CD4-positive, alpha-beta T cell treated with Interleukin-1 beta for 1 hour (primary cell): ENCODE results near the gene SACM1L.
"Not testable (repeated sequence)": the region's sequence is repeated elsewhere in the genome, so short reads cannot be mapped to it uniquely, and the experiment has no call there.

Experiments
- DNase-seq, 2 donors: peaks; one replicate each; pipeline ENCODE4 v3.0.0-alpha.2; 2020 to 2022

SACM1L gene

GRCh38 chr3:45670436-45670835 lies 18.8 kb upstream of the SACM1L start:
- no peak for DNase-seq

GRCh38 chr3:45670991-45671390 lies 18.2 kb upstream of the SACM1L start:
- no peak for DNase-seq

GRCh38 chr3:45673273-45673672 lies 15.9 kb upstream of the SACM1L start:
- DNase-seq, result no peak

GRCh38 chr3:45676325-45677032 lies 12.7 kb upstream of the SACM1L start:
- DNase-seq, result no peak

DNA sequence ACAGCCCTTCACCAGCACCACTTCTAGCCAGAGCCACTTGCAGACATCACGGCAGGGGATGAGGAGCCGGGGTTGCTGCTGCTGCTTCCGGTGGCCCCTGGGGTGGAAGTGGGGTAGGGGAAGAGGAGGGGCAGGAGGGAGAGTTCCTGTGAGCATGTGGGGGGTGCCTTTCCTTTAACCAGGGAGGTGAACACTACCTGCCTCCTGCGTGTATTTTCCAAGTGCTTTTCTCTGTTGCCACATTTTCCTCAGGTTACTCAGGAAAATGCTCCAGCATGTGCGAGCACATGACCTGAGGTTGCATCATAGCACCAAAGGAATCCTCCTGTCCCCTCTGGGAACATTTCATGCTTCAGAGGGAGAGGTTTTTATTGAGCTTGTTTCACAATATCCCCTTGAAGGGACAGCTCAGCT lies 12.2 kb upstream of the SACM1L start:
- peak; percentile 57 to 61 for DNase-seq

DNA sequence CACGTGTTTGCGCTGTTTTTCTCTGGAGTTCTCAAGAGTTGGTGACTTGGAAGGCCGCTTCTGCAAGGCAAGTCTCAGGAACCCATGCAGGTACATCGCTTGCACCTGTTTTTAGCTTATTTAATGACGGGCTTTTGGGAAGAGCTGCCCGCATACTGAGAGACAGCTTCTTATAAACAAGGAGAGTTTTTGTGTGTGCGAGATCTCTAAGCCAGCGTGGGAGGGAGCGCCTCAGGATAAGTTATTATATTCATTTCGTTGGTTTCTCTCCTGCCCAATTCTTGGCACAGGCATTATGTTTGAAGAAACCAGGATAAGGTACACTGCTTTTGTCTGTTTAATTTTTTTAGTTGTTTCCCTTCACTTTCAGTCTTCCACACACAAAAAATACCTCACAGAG lies 11.4 kb upstream of the SACM1L start:
- DNase-seq, result no peak

GRCh38 chr3:45679805-45680204 lies 9.4 kb upstream of the SACM1L start:
- no peak for DNase-seq

DNA sequence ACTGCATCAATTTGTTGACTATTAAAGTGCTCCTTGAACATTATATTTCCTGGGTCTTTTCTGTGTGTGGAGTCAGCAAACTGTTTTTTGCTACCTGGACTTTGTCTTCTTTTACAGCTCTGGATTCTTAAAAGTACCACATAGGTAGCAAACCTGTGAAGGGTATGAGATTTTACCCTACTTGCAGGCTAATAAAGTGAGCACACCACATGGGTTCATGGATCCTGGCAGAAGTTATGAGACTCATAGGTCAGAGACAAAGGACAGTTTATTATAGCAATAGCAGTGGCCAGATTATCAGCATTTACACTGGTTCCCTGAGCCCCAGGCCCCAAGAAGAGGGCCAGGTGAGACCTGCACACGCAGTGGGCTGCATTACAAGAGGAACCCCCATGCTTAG lies 8.0 kb upstream of the SACM1L start:
- DNase-seq, result no peak

DNA sequence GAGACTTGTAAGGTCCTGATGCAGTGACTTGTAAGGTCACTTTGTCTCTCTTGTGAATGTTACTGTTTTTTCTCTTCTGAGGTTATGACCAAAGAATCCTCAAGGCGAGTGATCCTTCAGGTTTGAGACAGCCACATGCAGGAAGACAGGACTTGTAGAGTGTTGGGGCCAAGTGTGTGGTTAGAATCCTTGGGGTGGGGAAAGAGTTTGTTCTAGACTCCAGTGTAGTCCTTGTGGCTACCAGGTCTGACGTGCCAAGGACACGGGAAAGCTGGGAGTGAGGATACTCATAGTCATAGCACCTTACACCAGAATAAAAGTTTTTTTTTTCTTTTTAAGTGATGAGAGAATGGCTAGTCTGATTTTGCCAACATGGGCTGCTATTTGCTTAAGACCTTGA lies 7.3 kb upstream of the SACM1L start:
- DNase-seq, result no peak

GRCh38 chr3:45682311-45682710 lies 6.9 kb upstream of the SACM1L start:
- DNase-seq, result no peak

GRCh38 chr3:45682786-45683185 lies 6.4 kb upstream of the SACM1L start:
- DNase-seq, result no peak

DNA sequence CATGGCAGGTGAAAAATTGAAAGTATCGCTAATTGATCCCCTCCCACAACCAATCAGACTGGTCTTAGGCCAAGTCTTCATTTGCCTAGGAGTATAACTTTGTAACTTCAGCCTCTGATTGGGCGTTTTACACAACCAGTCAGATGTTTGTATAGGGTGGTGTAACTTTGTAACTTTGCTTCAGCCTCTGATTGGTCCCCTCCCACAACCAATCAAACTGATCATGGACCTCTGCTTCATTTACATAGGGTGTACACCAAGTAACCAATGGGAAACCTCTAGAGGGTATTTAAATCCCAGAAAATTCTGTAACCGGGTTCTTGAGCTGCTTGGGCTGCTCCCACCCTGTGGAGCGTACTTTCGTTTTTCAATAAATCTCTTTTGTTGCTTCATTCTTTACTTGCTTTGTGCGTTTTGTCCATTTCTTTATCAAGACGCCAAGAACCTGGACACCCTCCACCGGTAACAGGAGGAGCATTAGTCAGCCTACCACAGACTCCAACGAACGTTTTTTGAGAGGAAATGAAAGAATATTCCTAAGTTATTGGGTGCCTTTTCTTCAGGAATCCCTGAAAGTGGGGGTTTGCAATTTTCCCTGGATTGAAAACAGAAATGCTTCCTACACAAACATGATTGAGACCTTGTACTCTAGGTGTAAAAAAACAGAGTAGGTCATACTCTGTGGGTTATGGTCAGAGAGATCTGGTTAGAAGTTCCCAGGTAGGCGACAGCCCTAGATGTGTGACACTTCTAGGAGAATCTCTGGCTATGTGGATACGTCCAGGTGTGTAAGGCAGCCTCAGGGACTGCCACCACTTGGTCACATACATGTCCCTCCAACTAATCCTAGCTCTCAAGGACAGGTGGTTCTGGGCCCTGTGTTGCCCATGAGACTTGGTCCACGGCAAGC lies 5.5 kb upstream of the SACM1L start:
- no peak for DNase-seq

DNA sequence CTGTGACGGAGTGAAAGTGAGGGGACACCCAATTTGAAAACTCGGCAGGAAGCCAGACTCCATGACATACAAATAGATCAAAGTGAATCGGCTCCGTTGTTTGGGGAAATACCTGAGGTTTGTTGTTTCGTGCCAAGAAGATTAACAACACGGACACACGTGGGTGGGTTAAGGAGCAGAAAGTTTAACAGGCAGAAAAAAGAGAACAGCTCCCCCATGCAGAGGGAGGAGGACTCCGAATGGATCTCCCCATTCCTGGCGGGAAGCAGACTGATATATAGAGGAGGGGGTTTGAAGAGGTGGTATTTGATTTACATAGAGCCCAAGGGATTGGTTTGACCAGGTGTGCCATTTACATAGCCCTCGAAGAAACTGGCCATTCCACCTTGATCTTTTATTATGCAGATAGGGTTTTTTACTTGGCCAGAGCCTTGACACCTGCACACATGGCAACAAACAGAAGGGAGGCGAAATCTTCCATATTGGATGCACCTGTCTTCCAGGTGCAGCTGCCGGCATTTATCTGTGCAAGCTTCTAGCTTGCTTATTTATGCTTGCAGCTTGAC lies 4.8 kb upstream of the SACM1L start:
- no peak for DNase-seq

DNA sequence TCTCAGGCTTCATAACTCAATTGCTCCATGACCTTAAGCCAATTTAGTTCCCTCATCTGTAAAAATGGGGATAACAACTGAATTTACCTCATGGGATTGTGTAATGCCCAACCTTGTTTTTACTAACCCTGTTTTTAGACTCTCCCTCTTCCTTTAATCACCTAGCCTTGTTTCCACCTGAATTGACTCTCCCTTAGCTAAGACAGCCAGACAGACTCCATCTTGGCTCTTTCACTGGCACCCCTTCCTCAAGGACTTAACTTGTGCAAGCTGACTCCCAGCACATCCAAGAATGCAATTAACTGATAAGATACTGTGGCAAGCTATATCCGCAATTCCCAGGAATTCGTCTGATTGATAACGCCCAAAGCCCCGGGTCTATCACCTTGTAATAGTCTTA lies 3.5 kb upstream of the SACM1L start:
- DNase-seq, result not testable (repeated sequence)

DNA sequence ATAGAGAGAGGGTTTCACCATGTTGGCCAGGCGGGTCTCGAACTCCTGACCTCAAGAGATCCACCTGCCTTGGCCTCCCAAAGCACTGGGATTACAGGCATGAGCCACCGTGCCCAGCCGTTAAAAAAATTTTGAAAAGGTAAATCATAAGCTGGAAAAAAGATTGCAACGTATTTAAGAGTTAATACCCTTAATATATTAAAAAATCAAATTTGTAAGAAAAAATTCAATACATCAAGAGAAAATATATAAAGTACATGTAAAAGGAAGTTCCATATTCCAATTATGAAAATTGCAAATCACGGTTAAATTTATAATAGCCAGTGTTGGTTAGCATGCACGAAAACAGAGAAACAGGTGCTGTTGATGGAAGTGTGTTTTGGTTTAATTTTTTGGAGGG lies 2.3 kb upstream of the SACM1L start:
- DNase-seq, result no peak

DNA sequence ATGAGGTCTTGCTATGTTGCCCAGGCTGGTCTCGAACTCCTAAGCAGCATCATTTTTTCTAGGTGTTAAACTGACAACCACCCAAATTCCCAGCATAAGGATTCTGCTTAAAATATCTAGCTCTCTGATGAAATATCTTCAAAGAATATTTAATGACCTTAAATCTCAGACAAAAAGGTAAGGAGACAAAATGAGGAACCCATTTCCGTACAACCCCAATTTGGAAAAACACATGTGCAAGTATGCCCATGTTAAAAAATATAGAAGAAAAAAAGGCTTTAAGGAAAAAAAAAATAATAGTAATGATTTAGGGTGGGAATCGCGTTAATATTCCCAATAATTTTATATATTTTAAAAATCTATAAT lies 1.4 kb upstream of the SACM1L start:
- DNase-seq, result no peak

GRCh38 chr3:45688194-45688881 lies 858 bp upstream of the SACM1L start:
- peak; percentile 13 to 33 for DNase-seq

DNA sequence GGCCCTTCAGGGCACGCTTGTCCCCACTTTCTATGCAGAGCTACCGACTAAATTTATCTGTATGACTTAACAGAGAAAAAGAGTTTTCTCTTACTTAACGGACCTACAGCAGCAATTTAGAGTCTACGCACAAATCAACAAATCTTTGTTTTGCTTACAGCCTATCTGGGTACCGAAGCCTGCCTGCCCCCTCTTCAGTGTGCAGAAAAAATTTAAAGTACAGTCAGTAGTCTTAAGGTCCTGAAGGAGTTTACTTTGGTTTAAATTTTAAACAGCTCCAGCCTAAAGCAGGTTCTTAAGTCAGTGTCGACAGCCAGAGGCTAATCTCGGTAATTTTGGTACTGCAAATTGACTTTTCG lies 570 bp downstream of the SACM1L start:
- DNase-seq, result peak in 1 of 2 donors; percentile 20

DNA sequence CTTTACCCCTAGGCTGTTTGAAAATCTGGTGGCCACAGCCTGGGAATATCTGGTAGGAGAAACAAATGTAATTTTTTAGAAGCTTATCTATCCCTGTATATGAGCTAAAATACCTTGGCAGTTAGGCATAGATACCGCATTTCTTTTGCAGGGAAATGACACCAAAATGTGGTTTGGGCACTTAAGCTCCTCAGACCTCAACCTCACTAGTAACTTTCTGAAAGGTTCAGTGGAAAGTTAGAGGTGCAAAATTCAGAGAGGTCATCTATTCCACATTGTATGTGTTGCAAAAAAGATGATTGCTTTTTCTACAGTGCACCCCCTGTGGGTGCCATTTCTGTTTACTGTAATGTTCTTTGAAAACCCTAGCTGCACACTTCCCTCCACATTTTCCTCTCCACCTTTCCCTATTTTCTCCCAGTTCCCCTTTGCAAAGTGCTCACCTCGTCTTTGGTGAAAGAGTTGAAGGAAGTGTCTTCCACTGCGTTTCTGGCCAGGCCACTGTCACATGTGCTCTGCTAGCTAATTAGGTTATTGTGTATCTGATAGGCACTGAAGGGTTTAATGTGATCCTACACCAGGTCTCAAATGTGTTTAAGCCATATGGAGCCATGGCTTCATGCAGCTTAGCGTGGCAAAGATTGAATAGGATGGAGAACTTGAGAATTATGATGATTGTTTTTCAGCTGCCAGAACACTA lies 1.3 kb downstream of the SACM1L start:
- peak in 1 of 2 donors; percentile 13 for DNase-seq

GRCh38 chr3:45691842-45692241 lies 2.6 kb downstream of the SACM1L start:
- DNase-seq, result no peak

DNA sequence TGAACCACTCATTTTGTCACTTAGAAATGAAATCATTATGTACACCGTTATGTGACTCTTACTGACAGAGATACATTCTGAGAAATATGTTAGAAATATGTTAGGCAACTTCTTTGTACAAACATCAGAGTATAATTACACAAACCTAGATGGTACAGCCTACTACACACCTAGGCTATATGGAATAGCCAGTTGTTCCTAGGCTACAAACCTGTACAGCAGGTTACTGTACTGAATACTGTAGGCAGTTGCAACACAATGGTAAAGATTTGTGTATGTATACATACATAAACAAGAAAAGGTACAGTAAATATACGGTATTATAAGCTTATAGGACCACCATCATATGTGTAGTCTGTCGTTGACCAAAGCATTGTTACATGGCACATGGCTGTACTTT lies 3.7 kb downstream of the SACM1L start:
- no peak for DNase-seq

GRCh38 chr3:45693941-45694521 lies 4.8 kb downstream of the SACM1L start:
- DNase-seq, result peak; percentile 57 to 66
